HCT116 (cell line): ENCODE data around the gene NXPH2. TPM values are rescaled to one million over a fixed set of nuclear protein-coding genes. Genes with fewer than 3 reads are reported as not detected.

Source experiments
- ATAC-seq: fragments of 200-7000 bp; cut with Tn5 transposase; 2 replicates; pipeline ENCODE4 v1.9.1; 2020; ENCODE audit warnings: mild to moderate bottlenecking, moderate library complexity
- BruUV-seq: library from RNA; stranded (reverse); fragments of 400-500 nt; replicated peaks from 2 replicates; lab custom pipeline; 2021; lab: Mats Ljungman, UMichigan
- CTCF ChIA-PET: fragments of 300-600 bp; sonication (Branson Sonifier 250); formaldehyde crosslinking; loops from one replicate; lab custom pipeline; 2021; ENCODE audit warnings: antibody characterized with exemption; lab: Charles Lee
- POLR2A ChIA-PET: fragments of 300-600, 350-600 bp; sonication (Branson Sonifier 250); formaldehyde crosslinking; loops from one replicate; lab custom pipeline; 2021; ENCODE audit warnings: antibody characterized with exemption; lab: Charles Lee
- RAD21 ChIA-PET, 2 experiments: fragments of 300-600 bp; sonication (Branson Sonifier 250); formaldehyde crosslinking; loops; one replicate each; lab custom pipeline; 2023; ENCODE audit warnings: low total read pairs in 2 of 2; ENCODE audit not compliant: uncharacterized antibody in 2 of 2, unreplicated experiment in 2 of 2, low non-redundant PET in 1 of 2; lab: Charles Lee
- DNase-seq: peaks from one replicate; pipeline ENCODE4 v3.0.0-alpha.2; 2010; ENCODE audit warnings: low read depth, low spot score
- H2AFZ ChIP-seq: fragments of 200-600 bp; shearing (Covaris generic), sonication (generic); 2 replicates; pipeline ENCODE4 v1.6.1; 2017; ENCODE audit warnings: low read depth, mixed run types, mixed read lengths, antibody characterized with exemption, low read length; ENCODE audit not compliant: poor library complexity, severe bottlenecking
- H3K27ac ChIP-seq: 2 replicates; pipeline ENCODE4 v1.5.1; 2012; ENCODE audit warnings: low read depth, low read length
- H3K27me3 ChIP-seq: fragments of 200-600 bp; sonication (generic); 2 replicates; pipeline ENCODE4 v1.6.1; 2016; ENCODE audit warnings: mixed run types, low read length, mixed read lengths; ENCODE audit not compliant: insufficient read depth
- H3K36me3 ChIP-seq, 2 experiments: fragments of 200-500 bp in 1 of 2; fragments of 200-600 bp in 1 of 2; sonication (Bioruptor generic) in 1 of 2; sonication (generic) in 1 of 2; 2 replicates each; pipeline versions ENCODE4 v1.5.1 to v1.6.1; 2014 to 2016; ENCODE audit warnings: low read length in 2 of 2, inconsistent platforms in 1 of 2, mixed read lengths in 1 of 2, mixed run types in 1 of 2; ENCODE audit not compliant: insufficient read depth in 2 of 2, control insufficient read depth in 1 of 2
- H3K4me1 ChIP-seq, 2 experiments: fragments of 200-600 bp in 1 of 2; sonication (generic) in 1 of 2; 2 replicates each; pipeline versions ENCODE4 v1.5.1 to v1.6.1; 2012 to 2017; ENCODE audit warnings: low read length in 2 of 2, inconsistent platforms in 1 of 2, mild to moderate bottlenecking in 1 of 2, mixed read lengths in 1 of 2, mixed run types in 1 of 2, moderate library complexity in 1 of 2; ENCODE audit not compliant: insufficient read depth in 2 of 2, control insufficient read depth in 1 of 2
- H3K4me2 ChIP-seq: fragments of 200-600 bp; sonication (generic); 2 replicates; pipeline ENCODE4 v1.6.1; 2017; ENCODE audit warnings: mixed run types, low read length, mixed read lengths
- H3K4me3 ChIP-seq, 2 experiments: fragments of 200-600 bp in 1 of 2; sonication (generic) in 1 of 2; replicated peaks in 1 of 2; 2 replicates each; pipeline ENCODE4 v1.5.1; 2011 to 2016; ENCODE audit warnings: low read length in 2 of 2, control low read depth in 1 of 2, low read depth in 1 of 2, mild to moderate bottlenecking in 1 of 2, mixed read lengths in 1 of 2, mixed run types in 1 of 2
- H3K79me2 ChIP-seq: fragments of 200-600 bp; sonication (generic); 2 replicates; pipeline ENCODE4 v1.6.1; 2017; ENCODE audit warnings: mild to moderate bottlenecking, mixed run types, low read length, moderate library complexity, mixed read lengths; ENCODE audit not compliant: insufficient read depth
- H3K9ac ChIP-seq: fragments of 200-600 bp; sonication (generic); 2 replicates; pipeline ENCODE4 v1.6.1; 2016; ENCODE audit warnings: low read length, mixed read lengths
- H3K9me2 ChIP-seq: fragments of 200-600 bp; sonication (generic), shearing (Covaris generic); 2 replicates; pipeline ENCODE4 v1.6.1; 2017; ENCODE audit warnings: mixed run types, mild to moderate bottlenecking, moderate library complexity; ENCODE audit not compliant: insufficient read depth
- H3K9me3 ChIP-seq, 2 experiments: fragments of 200-500 bp in 1 of 2; fragments of 200-600 bp in 1 of 2; sonication (Bioruptor generic) in 1 of 2; sonication (generic) in 1 of 2; 2 replicates each; pipeline ENCODE4 v1.6.1; 2014 to 2017; ENCODE audit warnings: low read length in 2 of 2, mixed read lengths in 2 of 2, inconsistent platforms in 1 of 2, low read depth in 1 of 2, mild to moderate bottlenecking in 1 of 2, mixed run types in 1 of 2, moderate library complexity in 1 of 2; ENCODE audit not compliant: control insufficient read depth in 1 of 2, insufficient read depth in 1 of 2
- H4K20me1 ChIP-seq: fragments of 200-600 bp; sonication (generic), shearing (Covaris generic); 2 replicates; pipeline ENCODE4 v1.6.1; 2017; ENCODE audit warnings: mixed run types, mild to moderate bottlenecking, moderate library complexity; ENCODE audit not compliant: insufficient read depth
- EZH2 ChIP-seq: fragments of 200-600 bp; sonication (generic); IDR thresholded peaks from 2 replicates; pipeline ENCODE4 v1.6.1; 2017; ENCODE audit warnings: antibody characterized with exemption, mixed run types
- POLR2A ChIP-seq: IDR thresholded peaks from 2 replicates; pipeline ENCODE4 v1.7.0; 2011; ENCODE audit warnings: borderline replicate concordance; ENCODE audit not compliant: insufficient read depth, insufficient read length; ENCODE audit errors: extremely low read depth
- SP1 ChIP-seq: IDR thresholded peaks from 2 replicates; pipeline ENCODE4 v1.6.1; 2012; ENCODE audit warnings: low read depth
- SRF ChIP-seq: IDR thresholded peaks from 2 replicates; pipeline ENCODE4 v1.6.1; 2012; ENCODE audit warnings: low read depth
- TCF7L2 ChIP-seq: IDR thresholded peaks from 2 replicates; pipeline ENCODE4 v1.7.0; 2011; ENCODE audit warnings: borderline replicate concordance, inconsistent platforms; ENCODE audit not compliant: insufficient read depth, insufficient read length; ENCODE audit errors: extremely low read depth
- ZBTB33 ChIP-seq: IDR thresholded peaks from 2 replicates; pipeline ENCODE4 v1.6.1; 2011; ENCODE audit warnings: mild to moderate bottlenecking, low read length, moderate library complexity; ENCODE audit not compliant: insufficient replicate concordance; ENCODE audit errors: extremely low read depth
- ZFX ChIP-seq: fragments of 450-650 bp; IDR thresholded peaks from 2 replicates; pipeline ENCODE4 v1.6.1; 2017
- intact Hi-C: fragments of 100-400 bp; cut with micrococcal nuclease; formaldehyde crosslinking; loops from 2 replicates; pipeline ENCODE4 v1.10.0; 2022
- total RNA-seq: library from RNA; stranded (reverse); gene quantifications from one replicate; pipeline ENCODE4 v1.2.1, GENCODE V29; 2021; ENCODE audit not compliant: unreplicated experiment
- TF ChIP-seq, protein P1 (sequence below): IDR thresholded peaks from 2 replicates; pipeline ENCODE4 v1.6.1; 2012

NXPH2 gene
- total RNA-seq, 1 experiment from 2014 or later: not detected

DNA sequence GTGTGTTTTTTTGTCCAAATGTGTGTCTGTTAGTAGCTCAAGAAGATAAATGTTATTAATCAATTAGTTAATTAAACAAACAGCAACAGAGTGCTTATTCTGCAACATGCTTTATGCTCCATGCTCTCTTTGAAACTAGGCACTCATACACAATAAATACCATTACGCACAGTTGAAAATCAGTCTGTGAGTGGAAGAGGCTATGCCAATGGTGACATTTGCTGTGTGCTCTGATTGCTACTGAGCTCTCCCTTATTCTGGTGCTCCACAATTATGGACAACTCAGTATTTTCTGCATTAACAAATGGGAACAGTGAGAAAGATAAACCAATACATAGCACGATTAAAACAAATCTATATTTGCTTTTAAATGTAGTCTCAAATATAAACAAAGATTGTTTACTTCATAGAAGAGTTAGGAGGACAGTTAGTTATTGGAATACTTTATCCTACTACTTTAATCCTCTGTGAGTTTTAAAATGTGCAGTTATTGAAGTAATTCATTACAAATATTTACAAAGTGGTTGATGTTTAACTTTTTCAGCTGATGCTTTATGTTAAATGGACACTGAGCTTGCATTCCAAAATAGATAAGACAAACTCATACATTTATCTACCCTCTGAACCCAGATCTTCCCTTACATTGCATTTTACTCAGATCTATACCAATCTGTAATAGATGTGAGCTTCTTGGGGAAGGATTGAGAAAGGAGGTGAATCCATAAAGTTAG lies 55.3 kb downstream of the NXPH2 start:
- ChIA-PET RAD21 (no interaction called here), POLR2A (no interaction called here), CTCF (interaction anchor here (1.0 kb wide), 1 partner anchor 62 kb away, joined by 4 read pairs; no protein-coding TSS in a partner anchor)
- H2AFZ ChIP-seq: no peak overlapping the region
- H3K27ac ChIP-seq: no peak overlapping the region
- no TSS peak for BruUV-seq
- H3K4me3 ChIP-seq: no peak overlapping the region
- ATAC-seq: no peak
- no peak for TF ChIP-seq POLR2A
- no peak for TF ChIP-seq ZBTB33
- no peak for TF ChIP-seq ZFX
- no peak for TF ChIP-seq SRF
- H3K36me3 ChIP-seq: no peaks in the 10 kb centered on the region
- H3K9me2 ChIP-seq: no peaks in the 10 kb centered on the region
- intact Hi-C loops: no loop called here
- no peaks in the 10 kb centered on the region for H3K27me3 ChIP-seq
- DNase-seq: no peak
- H3K4me2 ChIP-seq: no peak overlapping the region
- no peaks in the 10 kb centered on the region for H4K20me1 ChIP-seq
- no peaks in the 10 kb centered on the region for H3K79me2 ChIP-seq
- no peaks in the 10 kb centered on the region for H3K9me3 ChIP-seq
- H3K4me1 ChIP-seq: no peaks in the 10 kb centered on the region
- no peak overlapping the region for H3K9ac ChIP-seq

DNA sequence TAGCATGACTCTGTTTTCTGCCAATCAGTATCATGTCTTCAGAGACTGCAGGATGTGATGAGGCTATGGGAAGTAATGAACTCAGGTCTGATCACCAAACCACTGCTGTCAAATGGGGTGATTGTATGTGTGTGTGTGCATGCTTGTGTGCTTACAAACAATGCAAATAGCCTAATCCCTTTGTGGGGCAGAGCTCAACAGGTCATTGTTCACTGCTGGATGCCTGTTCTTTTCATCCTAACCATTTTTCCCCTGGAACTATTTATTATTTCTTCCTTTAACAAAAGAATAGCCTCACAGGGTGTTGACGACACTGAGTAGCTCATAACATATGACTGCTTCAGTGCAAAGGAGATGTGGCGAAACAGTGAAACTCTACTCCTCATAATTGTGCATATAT lies 55.9 kb downstream of the NXPH2 start:
- DNase-seq: no peak
- Histone ChIP-seq H3K36me3 (no peaks in the 10 kb centered on the region), H3K79me2 (no peaks in the 10 kb centered on the region), H3K4me2 (no peak overlapping the region), H4K20me1 (no peaks in the 10 kb centered on the region), H3K9me3 (no peaks in the 10 kb centered on the region), H3K9me2 (no peaks in the 10 kb centered on the region), H3K27ac (no peak overlapping the region), H3K4me1 (no peaks in the 10 kb centered on the region), H3K4me3 (no peak overlapping the region), H2AFZ (no peak overlapping the region), H3K9ac (no peak overlapping the region), H3K27me3 (no peaks in the 10 kb centered on the region)
- ChIA-PET RAD21 (no interaction called here), CTCF (interaction anchor here (1.0 kb wide), 1 partner anchor 63 kb away, joined by 4 read pairs; no protein-coding TSS in a partner anchor), POLR2A (interaction anchor here (0.9 kb wide), 1 partner anchor 90 kb away, joined by 3 read pairs; no protein-coding TSS in a partner anchor)
- TF ChIP-seq SP1 (no peak), ZFX (no peak), ZBTB33 (no peak), TCF7L2 (no peak), EZH2 (no peak)
- TF ChIP-seq, protein P1, sequence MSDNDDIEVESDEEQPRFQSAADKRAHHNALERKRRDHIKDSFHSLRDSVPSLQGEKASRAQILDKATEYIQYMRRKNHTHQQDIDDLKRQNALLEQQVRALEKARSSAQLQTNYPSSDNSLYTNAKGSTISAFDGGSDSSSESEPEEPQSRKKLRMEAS: no peak
- BruUV-seq: no TSS peak
- intact Hi-C loops: no loop called here
- no peak for ATAC-seq
